Transverse colon (tissue), 3 donors: Measurements from ENCODE around the gene AGBL4.

Experiments
- CTCF ChIP-seq, 5 experiments: fragments of 200-600 bp in 3 of 5; fragments of 450-650 bp in 2 of 5; sonication (generic) in 3 of 5; IDR thresholded peaks; 1 replicate in 2 of 5; 2 replicates in 3 of 5; pipeline ENCODE4 v1.5.1; 2016 to 2017; ENCODE audit warnings: antibody characterized with exemption in 5 of 5, inconsistent platforms in 3 of 5, mild to moderate bottlenecking in 2 of 5, moderate library complexity in 1 of 5
- EP300 ChIP-seq: sonication (generic); formaldehyde crosslinking; IDR thresholded peaks from one replicate; pipeline ENCODE4 v1.6.1; 2017; ENCODE audit warnings: antibody characterized with exemption, low read depth
- POLR2A ChIP-seq: fragments of 450-650 bp; IDR thresholded peaks from one replicate; pipeline ENCODE4 v1.6.1; 2016; ENCODE audit warnings: antibody characterized with exemption, mild to moderate bottlenecking, moderate library complexity

- TF ChIP-seq CTCF (IDR thresholded peaks at IDR 0.05) (no peak), EP300 (no peak), POLR2A (no peak)
These were observed 1239.5 kb downstream of the AGBL4 start for GRCh38 chr1:48784301-48784700.
